Neuronal stem cell (in vitro differentiated cells): ENCODE measurements around the gene GPC5.
A peak's percentile ranks its signal among the peaks of the same experiment; 100 is the strongest.
"Not testable (repeated sequence)": the region's sequence is repeated elsewhere in the genome, so short reads cannot be mapped to it uniquely, and the experiment has no call there.

Experiments
- DNase-seq: peaks from one replicate; pipeline ENCODE4 v3.0.0-alpha.2; 2013; ENCODE audit warnings: low spot score
- H2AFZ ChIP-seq: one replicate; pipeline ENCODE4 v1.6.1; 2013; ENCODE audit warnings: mild to moderate bottlenecking, low read length, inconsistent platforms
- H2AK5ac ChIP-seq: 2 replicates; pipeline ENCODE4 v1.6.1; 2013; ENCODE audit warnings: low read depth, mild to moderate bottlenecking, inconsistent platforms, low read length, moderate library complexity, mixed read lengths
- H2BK120ac ChIP-seq: 2 replicates; pipeline ENCODE4 v1.6.1; 2013; ENCODE audit warnings: low read depth, mild to moderate bottlenecking, inconsistent platforms, low read length, moderate library complexity, mixed read lengths
- H2BK12ac ChIP-seq: one replicate; pipeline ENCODE4 v1.6.1; 2013; ENCODE audit warnings: low read length, inconsistent platforms
- H2BK15ac ChIP-seq: 2 replicates; pipeline ENCODE4 v1.6.1; 2013; ENCODE audit warnings: mild to moderate bottlenecking, low read length, inconsistent platforms, mixed read lengths
- H2BK5ac ChIP-seq: one replicate; pipeline ENCODE4 v1.6.1; 2013; ENCODE audit warnings: inconsistent platforms, mild to moderate bottlenecking, low read length, moderate library complexity
- H3K14ac ChIP-seq: one replicate; pipeline ENCODE4 v1.6.1; 2013; ENCODE audit warnings: low read length, inconsistent platforms
- H3K18ac ChIP-seq: 2 replicates; pipeline ENCODE4 v1.6.1; 2013; ENCODE audit warnings: low read length, inconsistent platforms
- H3K23ac ChIP-seq: 2 replicates; pipeline ENCODE4 v1.6.1; 2013; ENCODE audit warnings: low read depth, mild to moderate bottlenecking, mixed read lengths, low read length, inconsistent platforms; ENCODE audit not compliant: poor library complexity
- H3K27ac ChIP-seq: replicated peaks from 3 replicates; pipeline ENCODE4 v1.5.1; 2013; ENCODE audit warnings: low read length, inconsistent platforms
- H3K27me3 ChIP-seq, 3 experiments: 2 replicates each; pipeline ENCODE4 v1.6.1; 2013; ENCODE audit warnings: low read length in 3 of 3, mild to moderate bottlenecking in 2 of 3, inconsistent platforms in 1 of 3, low read depth in 1 of 3, mixed read lengths in 1 of 3, moderate library complexity in 1 of 3; ENCODE audit not compliant: control insufficient read depth in 3 of 3, insufficient read depth in 3 of 3
- H3K36me3 ChIP-seq, 2 donors: replicated peaks in 1 of 2; 2 replicates each; pipeline ENCODE4 v1.6.1; 2013; ENCODE audit warnings: low read length in 2 of 2; ENCODE audit not compliant: control insufficient read depth in 2 of 2, insufficient read depth in 2 of 2
- H3K4ac ChIP-seq: 2 replicates; pipeline ENCODE4 v1.6.1; 2013; ENCODE audit warnings: inconsistent platforms, mild to moderate bottlenecking, low read length, moderate library complexity
- H3K4me1 ChIP-seq, 2 donors: 1 replicate in 1 of 2; 2 replicates in 1 of 2; pipeline ENCODE4 v1.6.1; 2013; ENCODE audit warnings: low read length in 2 of 2, low read depth in 1 of 2; ENCODE audit not compliant: control insufficient read depth in 2 of 2, insufficient read depth in 1 of 2
- H3K4me2 ChIP-seq: one replicate; pipeline ENCODE4 v1.6.1; 2013; ENCODE audit warnings: mild to moderate bottlenecking, low read length, inconsistent platforms; ENCODE audit not compliant: insufficient read depth, poor library complexity, severe bottlenecking
- H3K4me3 ChIP-seq, 2 donors: 2 replicates each; pipeline ENCODE4 v1.5.1; 2013; ENCODE audit warnings: low read length in 2 of 2, mild to moderate bottlenecking in 2 of 2, inconsistent platforms in 1 of 2, moderate library complexity in 1 of 2
- H3K79me1 ChIP-seq: one replicate; pipeline ENCODE4 v1.6.1; 2013; ENCODE audit warnings: low read depth, mild to moderate bottlenecking, inconsistent platforms, low read length, moderate library complexity
- H3K9ac ChIP-seq: one replicate; pipeline ENCODE4 v1.6.1; 2013; ENCODE audit warnings: mild to moderate bottlenecking, low read depth, low read length, inconsistent platforms; ENCODE audit not compliant: poor library complexity
- H3K9me3 ChIP-seq, 2 donors: replicated peaks in 1 of 2; 2 replicates each; pipeline versions ENCODE3 to v1.6.1; 2013; ENCODE audit warnings: low read length in 2 of 2, mild to moderate bottlenecking in 2 of 2, inconsistent platforms in 1 of 2, low read depth in 1 of 2, mixed read lengths in 1 of 2, moderate library complexity in 1 of 2; ENCODE audit not compliant: control insufficient read depth in 2 of 2, insufficient read depth in 1 of 2
- H4K8ac ChIP-seq: one replicate; pipeline ENCODE4 v1.6.1; 2013; ENCODE audit warnings: low read depth, mild to moderate bottlenecking, inconsistent platforms, low read length, moderate library complexity
- H4K91ac ChIP-seq: one replicate; pipeline ENCODE4 v1.6.1; 2013; ENCODE audit warnings: low read length, low read depth, mild to moderate bottlenecking, inconsistent platforms; ENCODE audit not compliant: poor library complexity
- WGBS, 2 donors: extraction: QIAGEN DNeasy Blood & Tissue Kit; methylation state at CpG; one replicate each; pipeline ENCODE4 v1.1.7; 2013; ENCODE audit warnings: missing lambda C conversion rate in 2 of 2, mixed read lengths in 1 of 2; ENCODE audit not compliant: insufficient read length in 2 of 2, insufficient replicate concordance in 1 of 2; ENCODE audit errors: extremely low coverage in 2 of 2; 5-methylcytosine and 5-hydroxymethylcytosine counted together

The GPC5 gene

GRCh38 chr13:92896842-92897241, 1498.4 kb downstream of the GPC5 start:
- no peak overlapping the region for H3K14ac ChIP-seq
- no peak overlapping the region for H3K18ac ChIP-seq
- no peaks in the 10 kb centered on the region for H3K4me1 ChIP-seq
- DNase-seq = peak; percentile 12
- no peaks in the 10 kb centered on the region for H3K36me3 ChIP-seq
- no peaks in the 10 kb centered on the region for H3K27me3 ChIP-seq
- H3K4me2 ChIP-seq = no peak overlapping the region
- no peaks in the 10 kb centered on the region for H3K79me1 ChIP-seq
- no CpG with 5 or more reads among the region's 2 CpGs for WGBS, 2 donors
- no peak overlapping the region for H2AFZ ChIP-seq
- H3K27ac ChIP-seq = no peak overlapping the region
- no peak overlapping the region for H3K4ac ChIP-seq
- no peak overlapping the region for H4K91ac ChIP-seq
- H3K4me3 ChIP-seq = no peak overlapping the region
- no peak overlapping the region for H2AK5ac ChIP-seq
- no peak overlapping the region for H2BK12ac ChIP-seq
- no peak overlapping the region for H2BK5ac ChIP-seq
- no peak overlapping the region for H3K9ac ChIP-seq
- no peak overlapping the region for H2BK120ac ChIP-seq
- no peak overlapping the region for H2BK15ac ChIP-seq
- no peak overlapping the region for H3K23ac ChIP-seq
- H3K9me3 ChIP-seq = no peaks in the 10 kb centered on the region
- H4K8ac ChIP-seq = no peak overlapping the region

GRCh38 chr13:92898946-92899345, 1500.5 kb downstream of the GPC5 start:
- not testable (repeated sequence) for H3K4ac ChIP-seq, H3K9me3 ChIP-seq, H2BK120ac ChIP-seq, H3K79me1 ChIP-seq, H3K36me3 ChIP-seq, H3K4me3 ChIP-seq, H3K23ac ChIP-seq, H3K27ac ChIP-seq, DNase-seq, H3K9ac ChIP-seq, H3K27me3 ChIP-seq, H3K18ac ChIP-seq, H4K91ac ChIP-seq, H2BK15ac ChIP-seq, H3K4me1 ChIP-seq, H3K4me2 ChIP-seq, H2AFZ ChIP-seq, H4K8ac ChIP-seq, H3K14ac ChIP-seq, H2AK5ac ChIP-seq, H2BK5ac ChIP-seq, H2BK12ac ChIP-seq

- H3K27me3 ChIP-seq = no peaks in the 10 kb centered on the region
- no peak overlapping the region for H4K8ac ChIP-seq
- no peak overlapping the region for H3K27ac ChIP-seq
- H2AK5ac ChIP-seq = no peak overlapping the region
- peaks cover 0 to 3% of the 10 kb centered on the region in 2 donors for H3K9me3 ChIP-seq
- H3K18ac ChIP-seq = no peak overlapping the region
- H3K14ac ChIP-seq = no peak overlapping the region
- no peak overlapping the region for H2BK120ac ChIP-seq
- no peak for DNase-seq
- H3K9ac ChIP-seq = no peak overlapping the region
- H3K36me3 ChIP-seq = no peaks in the 10 kb centered on the region
- no peak overlapping the region for H3K4me2 ChIP-seq
- no peaks in the 10 kb centered on the region for H3K79me1 ChIP-seq
- no CpG with 5 or more reads among the region's 3 CpGs for WGBS, 2 donors
- no peak overlapping the region for H3K23ac ChIP-seq
- peak overlapping the region; percentile 21 for H2AFZ ChIP-seq
- no peak overlapping the region for H2BK15ac ChIP-seq
- H3K4ac ChIP-seq = no peak overlapping the region
- H3K4me3 ChIP-seq = no peak overlapping the region
- H3K4me1 ChIP-seq = no peaks in the 10 kb centered on the region
- H2BK5ac ChIP-seq = no peak overlapping the region
- no peak overlapping the region for H4K91ac ChIP-seq
- no peak overlapping the region for H2BK12ac ChIP-seq
Measured at GRCh38 chr13:92900446-92900845, 1502.0 kb downstream of the GPC5 start.

GRCh38 chr13:92901739-92902138, 1503.3 kb downstream of the GPC5 start:
- no peak overlapping the region for H3K27ac ChIP-seq
- DNase-seq = no peak
- H3K4me1 ChIP-seq = no peaks in the 10 kb centered on the region
- WGBS, 2 donors = no CpG with 5 or more reads among the region's 5 CpGs
- H3K27me3 ChIP-seq = no peaks in the 10 kb centered on the region
- no peak overlapping the region for H3K4ac ChIP-seq
- no peaks in the 10 kb centered on the region for H3K36me3 ChIP-seq
- peaks cover 0 to 8% of the 10 kb centered on the region in 2 donors for H3K9me3 ChIP-seq
- no peak overlapping the region for H2BK12ac ChIP-seq
- no peak overlapping the region for H2BK15ac ChIP-seq
- no peak overlapping the region for H4K8ac ChIP-seq
- H2AK5ac ChIP-seq = no peak overlapping the region
- no peak overlapping the region for H2AFZ ChIP-seq
- H3K79me1 ChIP-seq = no peaks in the 10 kb centered on the region
- no peak overlapping the region for H3K4me3 ChIP-seq
- no peak overlapping the region for H4K91ac ChIP-seq
- no peak overlapping the region for H3K4me2 ChIP-seq
- no peak overlapping the region for H3K9ac ChIP-seq
- no peak overlapping the region for H2BK5ac ChIP-seq
- no peak overlapping the region for H2BK120ac ChIP-seq
- no peak overlapping the region for H3K23ac ChIP-seq
- H3K18ac ChIP-seq = no peak overlapping the region
- no peak overlapping the region for H3K14ac ChIP-seq
